Heart left ventricle (tissue), 16 donors: ENCODE results near the gene ZNF33B. TPM values are rescaled to one million over a fixed set of nuclear protein-coding genes. Genes with fewer than 3 reads are reported as not detected.
A peak's percentile ranks its signal among the peaks of the same experiment; 100 is the strongest.

Experiments used
- ATAC-seq, 4 donors: fragments of 200-7000 bp; cut with Tn5 transposase; one replicate each; pipeline ENCODE4 v1.9.1; 2020 to 2022; ENCODE audit warnings: moderate library complexity in 4 of 4, mild to moderate bottlenecking in 3 of 4, moderate number of reproducible peaks in 1 of 4
- DNase-seq, 5 donors: peaks; one replicate each; pipeline ENCODE4 v3.0.0-alpha.2; 2020
- H3K27ac ChIP-seq, 12 donors: fragments of 200-600 bp; sonication (generic) in 4 of 12; one replicate each; pipeline versions ENCODE4 v1.5.0 to v1.8.0; 2016 to 2022; ENCODE audit warnings: mild to moderate bottlenecking in 2 of 12
- H3K27me3 ChIP-seq, 9 donors: fragments of 200-600 bp; sonication (generic) in 2 of 9; one replicate each; pipeline versions ENCODE4 v1.5.1 to v1.8.0; 2016 to 2022; ENCODE audit warnings: mild to moderate bottlenecking in 3 of 9
- H3K36me3 ChIP-seq, 9 donors: fragments of 200-600 bp; sonication (generic) in 2 of 9; one replicate each; pipeline versions ENCODE4 v1.5.0 to v1.8.0; 2018 to 2022; ENCODE audit warnings: mild to moderate bottlenecking in 2 of 9
- H3K4me1 ChIP-seq, 12 donors: fragments of 200-600 bp; sonication (generic) in 4 of 12; one replicate each; pipeline versions ENCODE4 v1.5.0 to v1.8.0; 2016 to 2022; ENCODE audit warnings: mild to moderate bottlenecking in 3 of 12
- H3K4me3 ChIP-seq, 12 donors: fragments of 200-600 bp; sonication (generic) in 4 of 12; one replicate each; pipeline versions ENCODE4 v1.5.0 to v1.8.0; 2017 to 2022; ENCODE audit warnings: mild to moderate bottlenecking in 9 of 12, moderate library complexity in 4 of 12
- H3K9me3 ChIP-seq, 12 donors: fragments of 200-600 bp; sonication (generic) in 4 of 12; one replicate each; pipeline versions ENCODE4 v1.5.0 to v1.8.0; 2016 to 2022; ENCODE audit warnings: mild to moderate bottlenecking in 1 of 12
- CTCF ChIP-seq, 12 donors: fragments of 200-600 bp; sonication (generic) in 4 of 12; IDR thresholded peaks; one replicate each; pipeline versions ENCODE4 v1.5.0 to v1.8.0; 2018 to 2022; ENCODE audit warnings: antibody characterized with exemption in 12 of 12, mild to moderate bottlenecking in 5 of 12
- POLR2A ChIP-seq, 2 donors: fragments of 450-650 bp; IDR thresholded peaks; one replicate each; pipeline ENCODE4 v1.6.1; 2017; ENCODE audit warnings: antibody characterized with exemption in 2 of 2, mild to moderate bottlenecking in 2 of 2, moderate library complexity in 2 of 2
- WGBS, 4 donors: extraction: QIAGEN DNeasy Blood & Tissue Kit in 2 of 4; methylation state at CpG; one replicate each; pipeline versions ENCODE4 v1.1.5 to v1.1.7; 2013 to 2018; 5-methylcytosine and 5-hydroxymethylcytosine counted together
- intact Hi-C, 10 donors: fragments of 100-400 bp; cut with DNase I; formaldehyde crosslinking; loops; one replicate each; pipeline versions ENCODE4 v1.11.1 to v1.14.2; 2022
- polyA plus RNA-seq, 2 donors: library from polyadenylated mRNA; stranded (reverse); fragments of 200-250 nt; gene quantifications; one replicate each; pipeline ENCODE4 v1.2.3, GENCODE V29; 2013
- total RNA-seq, 9 donors: library from RNA; depleted of rRNA in 2 of 9; stranded (reverse); fragments of >200 nt in 2 of 9; fragmentation: NEBNext Ultra II Directional in 3 of 9; extraction: Animal tissue kit (Norgen Biotek cat#: 25700) in 3 of 9; gene quantifications; one replicate each; pipeline versions ENCODE4 v1.1.0 to v1.2.4, GENCODE V29; 2016 to 2023
- donor health status: ischemic (EF 13 %, LVEDD 7.1; RV severe dilation, severe dysfunction).
- donor health status: healthy with polysubstance abuse.
- donor health status: DM: no; HTN: yes; CAD: no.
- donor health status: DM: no; HTN: no; CAD: no.
- donor health status: ischemic (EF 25% LVEDD 6.9; RV normal size, moderate dysfunction).
- donor health status: ischemic (EF 25% LVEDD 5.7; RV mildly dilated, moderate dysfunction).
- donor health status: healthy.
- donor health status: DM: yes; HTN: yes; CAD: no.
- donor health status: ischemic (EF 35%, LVEDD 5.7; RV mildly dilated, moderate dysfunction).
- donor health status: nonischemic (EF 11% LVEDD 7.7; RV severe dilation, severe dysfunction).
- donor health status: DM: yes; HTN: yes; CAD: no.
- donor health status: PGD.
- donor health status: ischemic (EF 29% LVEDD 5.4; RV normal size, mild dysfunction).
- donor health status: nonischemic (EF 23%, LVEDD 6.1; RV moderate dilation, normal function).

ZNF33B gene
- total and polyA plus RNA-seq, 11 donors: 3.7 to 20.5 (median 9.5) TPM

- Histone ChIP-seq H3K9me3 (peaks cover 0 to 58% (median 22%) of the 10 kb centered on the region in 12 donors), H3K36me3 (peaks cover 6 to 53% (median 29%) of the 10 kb centered on the region in 9 donors)
These were observed 42.2 kb downstream of the ZNF33B start for GRCh38 chr10:42596196-42596595.

DNA sequence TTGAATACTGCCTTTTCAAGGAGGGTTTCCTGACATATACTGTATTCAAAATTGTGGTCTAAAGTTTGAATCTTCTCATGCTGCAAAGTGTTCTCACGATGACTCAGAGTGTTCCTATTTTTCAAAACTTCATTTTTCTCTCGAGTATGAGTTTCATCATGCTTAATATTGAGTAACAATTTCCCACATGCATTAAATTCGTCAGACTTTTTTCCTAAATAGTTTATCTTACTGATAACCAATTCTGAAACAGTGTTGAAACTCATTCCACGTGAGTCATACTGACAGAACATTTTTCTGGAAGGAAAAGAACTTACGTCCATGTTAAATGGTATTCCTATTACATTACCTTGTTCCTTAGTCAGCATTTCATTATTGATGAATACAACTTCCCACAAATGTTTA, 44.1 kb downstream of the ZNF33B start:
- Histone ChIP-seq H3K27me3 (no peaks in the 10 kb centered on the region), H3K36me3 (peaks cover 6 to 51% (median 35%) of the 10 kb centered on the region in 9 donors), H3K4me3 (no peak overlapping the region), H3K9me3 (peaks cover 0 to 64% (median 22%) of the 10 kb centered on the region in 12 donors), H3K4me1 (no peaks in the 10 kb centered on the region), H3K27ac (no peak overlapping the region)
- 71 to 83% (median 76%) methylated on average over 5 of the region's 5 CpGs for WGBS, 4 donors
- no peak for ATAC-seq
- intact Hi-C loops: no loop called here
- no peak for DNase-seq
- no peak for TF ChIP-seq CTCF (IDR thresholded peaks at IDR 0.05)
- TF ChIP-seq POLR2A (IDR thresholded peaks at IDR 0.05): no peak

More at GRCh38 chr10:42596196-42596595, 42.2 kb downstream of the ZNF33B start:
- H3K4me3 ChIP-seq: no peak overlapping the region
- no peaks in the 10 kb centered on the region for H3K4me1 ChIP-seq
- H3K27me3 ChIP-seq: no peaks in the 10 kb centered on the region
- ATAC-seq: no peak
- no peak overlapping the region for H3K27ac ChIP-seq
- no peak for DNase-seq
- intact Hi-C loops: no loop called here
- no peak for TF ChIP-seq CTCF (IDR thresholded peaks at IDR 0.05)
- no peak for TF ChIP-seq POLR2A (IDR thresholded peaks at IDR 0.05)

- H3K4me3 ChIP-seq: no peak overlapping the region
- TF ChIP-seq CTCF (IDR thresholded peaks at IDR 0.05): no peak
- TF ChIP-seq POLR2A (IDR thresholded peaks at IDR 0.05): no peak
- peaks cover 0 to 64% (median 22%) of the 10 kb centered on the region in 12 donors for H3K9me3 ChIP-seq
- intact Hi-C loops: no loop called here
- H3K4me1 ChIP-seq: no peaks in the 10 kb centered on the region
- DNase-seq (no peak), ATAC-seq (no peak)
- 95 to 100% (median 97%) methylated on average over 1 of the region's 1 CpG for WGBS, 4 donors
- no peak overlapping the region for H3K27ac ChIP-seq
- H3K36me3 ChIP-seq: peaks cover 6 to 54% (median 38%) of the 10 kb centered on the region in 9 donors
- H3K27me3 ChIP-seq: no peaks in the 10 kb centered on the region
These were observed 45.1 kb downstream of the ZNF33B start for GRCh38 chr10:42593284-42593683.

DNA sequence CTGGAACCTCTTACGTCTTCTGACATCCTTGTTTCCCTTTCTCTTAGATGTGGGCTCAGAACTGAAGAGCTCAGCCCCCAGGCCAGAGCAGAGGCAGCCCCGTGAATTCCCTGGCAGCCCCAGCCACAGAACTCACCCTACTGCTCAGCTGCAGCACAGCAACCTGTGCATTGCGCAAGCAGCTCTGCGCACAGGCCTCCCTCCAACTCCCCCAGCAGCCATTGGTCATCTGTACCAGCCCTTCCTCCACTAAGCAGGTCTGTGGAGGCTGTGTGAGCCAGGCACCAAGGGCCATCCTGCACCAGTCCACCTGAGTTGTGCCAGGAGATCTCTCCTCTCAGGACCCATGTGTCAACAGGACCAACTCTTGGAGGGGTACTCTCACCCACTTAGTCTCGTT, 54.5 kb downstream of the ZNF33B start:
- WGBS, 4 donors: 85 to 90% (median 88%) methylated on average over 5 of the region's 5 CpGs
- peak in 1 of 4 donors; percentile 22 for ATAC-seq
- peaks cover 0 to 15% (median 0%) of the 10 kb centered on the region in 9 donors for H3K36me3 ChIP-seq
- H3K27me3 ChIP-seq: no peaks in the 10 kb centered on the region
- no peaks in the 10 kb centered on the region for H3K9me3 ChIP-seq
- no peak overlapping the region for H3K4me3 ChIP-seq
- no peak for DNase-seq
- H3K27ac ChIP-seq: no peak overlapping the region
- H3K4me1 ChIP-seq: no peaks in the 10 kb centered on the region
- intact Hi-C loops: no loop called here
- TF ChIP-seq CTCF (IDR thresholded peaks at IDR 0.05) (no peak), POLR2A (IDR thresholded peaks at IDR 0.05) (no peak)
